Erythroblast (primary cell): ENCODE measurements around the gene ANO4.

Experiments
- GATA1 ChIP-seq: IDR thresholded peaks from 2 replicates; pipeline ENCODE4 v1.6.1; 2011; ENCODE audit warnings: low read depth, mild to moderate bottlenecking, control low read depth, low read length, moderate library complexity
- POLR2A ChIP-seq: IDR thresholded peaks from 2 replicates; pipeline ENCODE4 v1.6.1; 2011; ENCODE audit warnings: mild to moderate bottlenecking, low read length

DNA sequence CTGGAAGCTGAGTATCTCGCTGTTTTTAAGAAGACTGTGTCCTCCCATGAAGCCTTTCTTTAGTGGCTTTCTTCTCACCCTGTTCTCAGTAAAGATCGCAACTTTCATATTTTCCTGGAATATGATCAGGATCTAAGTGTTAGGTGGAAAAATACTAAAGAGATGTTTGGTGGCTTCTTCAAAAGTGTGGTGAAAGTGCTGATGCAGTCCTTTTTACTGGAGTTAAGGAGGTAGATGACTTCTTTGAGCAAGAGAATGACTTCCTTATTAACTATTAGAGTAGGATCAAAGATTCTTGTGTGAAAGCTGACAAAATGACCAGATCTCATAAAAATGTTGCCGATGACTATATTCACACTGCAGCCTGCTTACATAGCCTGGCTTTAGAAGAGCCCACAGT, 273.8 kb downstream of the ANO4 start:
- TF ChIP-seq POLR2A (no peak), GATA1 (no peak)
